ENCODE data around the gene TMEM151B.

GRCh38 chr6:44291841-44292240 is 21.6 kb downstream of the TMEM151B start:
- TF ChIP-seq CTCF (IDR thresholded peaks at IDR 0.05) = no peak
- no peak for TF ChIP-seq POLR2AphosphoS5 (IDR thresholded peaks at IDR 0.05)
- TF ChIP-seq EP300 (IDR thresholded peaks at IDR 0.05) = no peak

All from sigmoid colon (tissue), 4 donors.